H9 (cell line): ENCODE results near the gene CTNNA1. TPM values are rescaled to one million over a fixed set of nuclear protein-coding genes. Genes with fewer than 3 reads are reported as not detected.

ENCODE experiments used
- DNase-seq: peaks from one replicate; pipeline ENCODE4 v3.0.0-alpha.2; 2017
- H2AFZ ChIP-seq: one replicate; pipeline ENCODE4 v1.6.1; 2013; ENCODE audit warnings: mild to moderate bottlenecking, low read length, control low read depth, moderate library complexity
- H2AK5ac ChIP-seq: 2 replicates; pipeline ENCODE4 v1.6.1; 2013; ENCODE audit warnings: low read length, control low read depth, mixed read lengths; ENCODE audit not compliant: insufficient read length
- H2BK120ac ChIP-seq: one replicate; pipeline ENCODE4 v1.6.1; 2013; ENCODE audit warnings: low read depth, mild to moderate bottlenecking, low read length, control low read depth, inconsistent platforms; ENCODE audit not compliant: poor library complexity, severe bottlenecking
- H2BK12ac ChIP-seq: 2 replicates; pipeline ENCODE4 v1.6.1; 2013; ENCODE audit warnings: low read length, control low read depth, mixed read lengths, low read depth; ENCODE audit not compliant: insufficient read length
- H2BK15ac ChIP-seq: 2 replicates; pipeline ENCODE4 v1.6.1; 2013; ENCODE audit warnings: low read depth, low read length, control low read depth
- H2BK20ac ChIP-seq: one replicate; pipeline ENCODE4 v1.6.1; 2013; ENCODE audit warnings: low read depth, mild to moderate bottlenecking, low read length, control low read depth, inconsistent platforms; ENCODE audit not compliant: poor library complexity, severe bottlenecking
- H2BK5ac ChIP-seq: 2 replicates; pipeline ENCODE4 v1.6.1; 2013; ENCODE audit warnings: low read length, control low read depth, mixed read lengths; ENCODE audit not compliant: insufficient read length
- H3K14ac ChIP-seq: 2 replicates; pipeline ENCODE4 v1.6.1; 2013; ENCODE audit warnings: low read length, control low read depth; ENCODE audit not compliant: insufficient read depth
- H3K18ac ChIP-seq: 2 replicates; pipeline ENCODE4 v1.6.1; 2013; ENCODE audit warnings: low read depth, mild to moderate bottlenecking, mixed read lengths, low read length, control low read depth; ENCODE audit not compliant: insufficient read length
- H3K23ac ChIP-seq: 2 replicates; pipeline ENCODE4 v1.6.1; 2013; ENCODE audit warnings: low read length, control low read depth, mixed read lengths, low read depth; ENCODE audit not compliant: insufficient read length
- H3K23me2 ChIP-seq: 2 replicates; pipeline ENCODE4 v1.6.1; 2013; ENCODE audit warnings: low read depth, mild to moderate bottlenecking, mixed read lengths, low read length, control low read depth; ENCODE audit not compliant: insufficient read length, poor library complexity, severe bottlenecking
- H3K27ac ChIP-seq: 2 replicates; pipeline ENCODE4 v1.5.1; 2013; ENCODE audit warnings: low read length, control low read depth, mixed read lengths, low read depth; ENCODE audit not compliant: insufficient read length
- H3K27me3 ChIP-seq: 2 replicates; pipeline ENCODE4 v1.6.1; 2013; ENCODE audit warnings: low read length, control low read depth, inconsistent platforms; ENCODE audit not compliant: insufficient read depth
- H3K4ac ChIP-seq: 2 replicates; pipeline ENCODE4 v1.6.1; 2013; ENCODE audit warnings: low read depth, mild to moderate bottlenecking, control low read depth, inconsistent platforms, low read length, moderate library complexity
- H3K4me1 ChIP-seq: 2 replicates; pipeline ENCODE4 v1.6.1; 2013; ENCODE audit warnings: low read length, control low read depth, inconsistent platforms; ENCODE audit not compliant: insufficient read depth
- H3K4me2 ChIP-seq: 2 replicates; pipeline ENCODE4 v1.6.1; 2013; ENCODE audit warnings: low read length, control low read depth, mixed read lengths; ENCODE audit not compliant: insufficient read length, insufficient read depth
- H3K56ac ChIP-seq: 2 replicates; pipeline ENCODE4 v1.6.1; 2013; ENCODE audit warnings: low read depth, mild to moderate bottlenecking, mixed read lengths, low read length, control low read depth; ENCODE audit not compliant: insufficient read length
- H3K79me1 ChIP-seq: 2 replicates; pipeline ENCODE4 v1.6.1; 2013; ENCODE audit warnings: low read depth, mild to moderate bottlenecking, moderate library complexity, low read length, control low read depth, inconsistent platforms; ENCODE audit not compliant: insufficient read depth, poor library complexity, severe bottlenecking
- H3K79me2 ChIP-seq: 2 replicates; pipeline ENCODE4 v1.6.1; 2013; ENCODE audit warnings: low read length, control low read depth, inconsistent platforms; ENCODE audit not compliant: insufficient read depth
- H3K9ac ChIP-seq: 2 replicates; pipeline ENCODE4 v1.6.1; 2013; ENCODE audit warnings: low read length, control low read depth, mixed read lengths; ENCODE audit not compliant: insufficient read length; ENCODE audit errors: extremely low read depth
- H3K9me3 ChIP-seq: one replicate; pipeline ENCODE4 v1.6.1; 2013; ENCODE audit warnings: low read depth, low read length, inconsistent platforms; ENCODE audit not compliant: control insufficient read depth
- H3T11ph ChIP-seq: one replicate; pipeline ENCODE4 v1.6.1; 2013; ENCODE audit warnings: mild to moderate bottlenecking, low read length, control low read depth, inconsistent platforms
- H4K20me1 ChIP-seq: one replicate; pipeline ENCODE4 v1.6.1; 2013; ENCODE audit not compliant: control insufficient read depth, insufficient read length, insufficient read depth
- H4K5ac ChIP-seq: 2 replicates; pipeline ENCODE4 v1.6.1; 2013; ENCODE audit warnings: low read depth, mild to moderate bottlenecking, mixed read lengths, low read length, control low read depth; ENCODE audit not compliant: insufficient read length
- H4K8ac ChIP-seq: replicated peaks from 2 replicates; pipeline ENCODE4 v1.6.1; 2013; ENCODE audit warnings: low read length, control low read depth, mixed read lengths, low read depth; ENCODE audit not compliant: insufficient read length
- H4K91ac ChIP-seq: 2 replicates; pipeline ENCODE4 v1.6.1; 2013; ENCODE audit warnings: low read depth, mild to moderate bottlenecking, moderate library complexity, mixed read lengths, low read length, control low read depth; ENCODE audit not compliant: insufficient read length
- H3K27ac Mint-ChIP-seq, 3 experiments: 2 replicates in 2 of 3; 3 replicates in 1 of 3; pipeline ENCODE4 v1.8.0; 2020 to 2021; ENCODE audit warnings: mixed read lengths in 3 of 3, mild to moderate bottlenecking in 1 of 3, moderate library complexity in 1 of 3
- H3K27me3 Mint-ChIP-seq: 2 replicates; pipeline ENCODE4 v1.8.0; 2021; ENCODE audit warnings: low read depth, mild to moderate bottlenecking, moderate library complexity, mixed read lengths
- H3K36me3 Mint-ChIP-seq, 3 experiments: 2 replicates in 2 of 3; 3 replicates in 1 of 3; pipeline ENCODE4 v1.8.0; 2020 to 2021; ENCODE audit warnings: low read depth in 3 of 3, mixed read lengths in 3 of 3; ENCODE audit not compliant: insufficient read depth in 1 of 3
- H3K4me1 Mint-ChIP-seq, 2 experiments: 2 replicates each; pipeline ENCODE4 v1.8.0; 2020; ENCODE audit warnings: mixed read lengths in 2 of 2
- H3K4me3 Mint-ChIP-seq, 2 experiments: 2 replicates in 1 of 2; 3 replicates in 1 of 2; pipeline ENCODE4 v1.8.0; 2020 to 2021; ENCODE audit warnings: mild to moderate bottlenecking in 2 of 2, mixed read lengths in 2 of 2, moderate library complexity in 1 of 2
- H3K9me3 Mint-ChIP-seq, 2 experiments: 2 replicates in 1 of 2; 3 replicates in 1 of 2; pipeline ENCODE4 v1.8.0; 2020; ENCODE audit warnings: mild to moderate bottlenecking in 2 of 2, mixed read lengths in 2 of 2, moderate library complexity in 1 of 2
- WGBS: extraction: QIAGEN DNeasy Blood & Tissue Kit; methylation state at CpG from one replicate; pipeline ENCODE4 v1.1.7; 2013; ENCODE audit warnings: missing lambda C conversion rate, low lambda C conversion rate, mixed read lengths; ENCODE audit not compliant: insufficient read length; ENCODE audit errors: extremely low coverage; 5-methylcytosine and 5-hydroxymethylcytosine counted together
- total RNA-seq: library from RNA; stranded (reverse); gene quantifications from 2 replicates; pipeline ENCODE4 v1.2.1, GENCODE V29; 2021
- TF ChIP-seq, protein P1 (sequence below): fragments of 200-600 bp; sonication (generic); conservative IDR thresholded peaks from 3 replicates; pipeline ENCODE4 v1.8.0; 2021; ENCODE audit warnings: antibody characterized with exemption, mild to moderate bottlenecking

Gene CTNNA1
- total RNA-seq, 1 experiment from 2014 or later = 354 TPM

DNA sequence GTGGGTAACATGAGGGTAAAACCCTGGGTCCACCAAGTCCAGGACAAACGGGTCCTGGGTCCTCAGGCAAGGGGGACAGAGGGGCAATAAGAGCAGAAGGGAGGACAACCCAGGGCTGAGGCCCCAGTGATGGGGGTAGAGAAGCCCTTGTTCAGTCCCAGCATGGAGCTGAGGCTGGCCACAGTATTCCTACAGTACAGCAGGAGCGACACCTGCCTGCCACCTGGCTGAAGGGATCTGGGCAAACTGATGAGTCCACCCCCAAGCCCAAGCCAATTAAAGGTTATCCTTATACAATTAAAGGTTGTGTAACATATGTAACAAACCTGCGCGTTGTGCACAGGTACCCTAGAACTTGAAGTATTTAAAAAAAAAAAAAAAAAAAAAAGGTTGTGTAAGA is 219.6 kb downstream of the CTNNA1 start:
- H3K9me3 Mint-ChIP-seq = no peaks in the 10 kb centered on the region
- Histone ChIP-seq H4K5ac (no peak overlapping the region), H3K79me2 (no peaks in the 10 kb centered on the region), H3K4me1 (no peaks in the 10 kb centered on the region), H2AFZ (no peak overlapping the region), H3K9ac (no peak overlapping the region), H3K4me2 (no peak overlapping the region), H4K8ac (no peak overlapping the region), H3K56ac (no peak overlapping the region), H2BK120ac (no peak overlapping the region), H3K23me2 (no peaks in the 10 kb centered on the region), H2BK12ac (no peak overlapping the region), H4K91ac (no peak overlapping the region), H3K18ac (no peak overlapping the region), H2BK15ac (no peak overlapping the region), H3K23ac (no peak overlapping the region), H3K9me3 (no peaks in the 10 kb centered on the region), H3K14ac (no peak overlapping the region), H3K27ac (no peak overlapping the region), H2BK5ac (no peak overlapping the region), H3K27me3 (no peaks in the 10 kb centered on the region), H2AK5ac (no peak overlapping the region), H3T11ph (no peak overlapping the region), H3K4ac (no peak overlapping the region), H4K20me1 (no peaks in the 10 kb centered on the region), H3K79me1 (no peaks in the 10 kb centered on the region), H2BK20ac (no peak overlapping the region)
- no peak for DNase-seq
- no peak overlapping the region for H3K4me3 Mint-ChIP-seq
- H3K27me3 Mint-ChIP-seq = peaks cover 2% of the 10 kb centered on the region; the same call in 1 of the 2 replicates
- H3K36me3 Mint-ChIP-seq = no peaks in the 10 kb centered on the region
- TF ChIP-seq, protein P1, sequence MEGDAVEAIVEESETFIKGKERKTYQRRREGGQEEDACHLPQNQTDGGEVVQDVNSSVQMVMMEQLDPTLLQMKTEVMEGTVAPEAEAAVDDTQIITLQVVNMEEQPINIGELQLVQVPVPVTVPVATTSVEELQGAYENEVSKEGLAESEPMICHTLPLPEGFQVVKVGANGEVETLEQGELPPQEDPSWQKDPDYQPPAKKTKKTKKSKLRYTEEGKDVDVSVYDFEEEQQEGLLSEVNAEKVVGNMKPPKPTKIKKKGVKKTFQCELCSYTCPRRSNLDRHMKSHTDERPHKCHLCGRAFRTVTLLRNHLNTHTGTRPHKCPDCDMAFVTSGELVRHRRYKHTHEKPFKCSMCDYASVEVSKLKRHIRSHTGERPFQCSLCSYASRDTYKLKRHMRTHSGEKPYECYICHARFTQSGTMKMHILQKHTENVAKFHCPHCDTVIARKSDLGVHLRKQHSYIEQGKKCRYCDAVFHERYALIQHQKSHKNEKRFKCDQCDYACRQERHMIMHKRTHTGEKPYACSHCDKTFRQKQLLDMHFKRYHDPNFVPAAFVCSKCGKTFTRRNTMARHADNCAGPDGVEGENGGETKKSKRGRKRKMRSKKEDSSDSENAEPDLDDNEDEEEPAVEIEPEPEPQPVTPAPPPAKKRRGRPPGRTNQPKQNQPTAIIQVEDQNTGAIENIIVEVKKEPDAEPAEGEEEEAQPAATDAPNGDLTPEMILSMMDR = peak; percentile 62
- peak overlapping the region in 1 of 3 experiments; percentile 5; a peak in 1 of 7 replicates for H3K27ac Mint-ChIP-seq
- peaks cover 19 to 33% of the 10 kb centered on the region in 2 experiments for H3K4me1 Mint-ChIP-seq
- WGBS = no CpG with 5 or more reads among the region's 4 CpGs
